Memory B cell (primary cell): ENCODE results near the gene SLC36A3.

Experiments
- ATAC-seq: fragments of 150-1000 bp; cut with Tn5 transposase; 2 replicates; pipeline ENCODE4 v1.10.0; 2021; ENCODE audit warnings: low read depth, mild to moderate bottlenecking, moderate library complexity
- DNase-seq, 2 donors: peaks; one replicate each; pipeline ENCODE4 v3.0.0; 2022; ENCODE audit warnings: low spot score in 2 of 2
- H3K27ac Mint-ChIP-seq: one replicate; pipeline ENCODE4 v1.8.0; 2022; ENCODE audit warnings: mild to moderate bottlenecking, moderate library complexity, mixed read lengths
- H3K27me3 Mint-ChIP-seq: one replicate; pipeline ENCODE4 v1.8.0; 2022; ENCODE audit warnings: mixed read lengths
- H3K36me3 Mint-ChIP-seq: one replicate; pipeline ENCODE4 v1.8.0; 2022; ENCODE audit warnings: mild to moderate bottlenecking, mixed read lengths
- H3K4me1 Mint-ChIP-seq: one replicate; pipeline ENCODE4 v1.8.0; 2022; ENCODE audit warnings: mixed read lengths
- H3K4me3 Mint-ChIP-seq: one replicate; pipeline ENCODE4 v1.8.0; 2022; ENCODE audit warnings: mild to moderate bottlenecking, moderate library complexity, mixed read lengths
- H3K9me3 Mint-ChIP-seq: one replicate; pipeline ENCODE4 v1.8.0; 2022; ENCODE audit warnings: mixed read lengths

The SLC36A3 gene

DNA sequence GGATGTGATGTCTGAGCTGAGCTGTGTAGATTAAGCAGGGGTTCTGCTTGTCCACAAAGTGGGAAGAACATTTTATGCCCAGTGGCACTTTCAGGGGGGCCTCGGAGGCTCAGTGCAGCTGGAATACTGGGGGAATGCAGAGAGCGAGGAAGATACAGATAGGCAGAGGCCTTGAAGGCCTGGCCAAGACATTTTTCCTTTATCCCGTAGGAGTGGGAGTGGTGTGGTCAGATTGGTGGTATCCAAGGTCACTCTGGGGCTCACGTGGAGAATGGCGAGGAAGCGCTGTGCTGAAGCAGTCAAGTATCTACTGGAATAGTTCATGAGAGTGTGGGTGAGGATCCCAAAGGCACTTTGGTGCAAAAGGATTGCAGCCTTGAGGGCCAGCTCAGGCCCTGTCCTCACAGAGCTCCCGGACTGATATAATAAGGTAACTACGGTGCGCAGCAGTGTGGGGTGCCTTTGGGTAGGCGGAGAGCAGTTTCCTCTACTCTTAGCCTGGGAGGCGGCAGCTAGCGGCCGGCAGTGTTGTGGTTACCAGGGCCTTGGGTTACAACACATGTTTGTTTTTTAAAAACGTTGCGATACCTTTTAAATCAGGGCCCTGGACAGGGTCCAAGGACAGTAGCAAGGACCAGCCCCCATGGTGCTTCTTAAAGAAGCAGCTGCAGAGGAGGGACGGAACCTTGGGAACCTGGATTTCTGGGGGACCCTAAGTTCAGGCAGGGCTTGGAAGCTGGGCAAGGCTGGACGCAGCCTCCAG is 68.9 kb downstream of the SLC36A3 start:
- Mint-ChIP-seq H3K27ac (peak overlapping the region; percentile 53), H3K4me1 (peaks cover 42% of the 10 kb centered on the region), H3K4me3 (peak overlapping the region; percentile 72), H3K36me3 (no peaks in the 10 kb centered on the region), H3K9me3 (no peaks in the 10 kb centered on the region), H3K27me3 (no peaks in the 10 kb centered on the region)
- DNase-seq, result no peak
- peak; percentile 49 for ATAC-seq

DNA sequence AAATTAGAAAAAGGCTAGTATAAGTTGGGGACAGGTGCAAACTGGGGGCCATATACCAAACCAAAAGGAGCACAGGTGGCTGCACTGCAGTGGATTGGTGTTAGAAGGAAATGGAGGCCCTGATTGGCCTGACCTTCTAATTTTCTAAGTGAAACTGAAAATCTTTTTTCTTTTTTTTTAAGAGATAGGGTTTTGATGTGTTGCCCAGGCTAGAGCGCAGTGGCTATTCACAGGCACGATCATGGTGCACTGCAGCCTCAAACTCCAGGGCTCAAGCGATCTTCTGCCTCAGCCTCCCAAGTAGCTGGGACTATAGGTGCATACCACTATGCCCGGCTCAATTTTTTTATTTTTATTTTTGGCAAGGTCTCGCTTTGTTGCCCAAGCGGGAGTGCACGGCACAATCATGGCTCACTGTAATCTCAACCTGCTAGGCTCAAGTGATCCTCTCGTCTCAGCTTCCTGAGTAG is 69.9 kb downstream of the SLC36A3 start:
- ATAC-seq (peak; percentile 72), DNase-seq (no peak)
- H3K4me1 Mint-ChIP-seq, result peaks cover 43% of the 10 kb centered on the region
- no peaks in the 10 kb centered on the region for H3K36me3 Mint-ChIP-seq
- peak overlapping the region; percentile 53 for H3K27ac Mint-ChIP-seq
- H3K27me3 Mint-ChIP-seq, result no peaks in the 10 kb centered on the region
- no peaks in the 10 kb centered on the region for H3K9me3 Mint-ChIP-seq
- H3K4me3 Mint-ChIP-seq, result peak overlapping the region; percentile 72

DNA sequence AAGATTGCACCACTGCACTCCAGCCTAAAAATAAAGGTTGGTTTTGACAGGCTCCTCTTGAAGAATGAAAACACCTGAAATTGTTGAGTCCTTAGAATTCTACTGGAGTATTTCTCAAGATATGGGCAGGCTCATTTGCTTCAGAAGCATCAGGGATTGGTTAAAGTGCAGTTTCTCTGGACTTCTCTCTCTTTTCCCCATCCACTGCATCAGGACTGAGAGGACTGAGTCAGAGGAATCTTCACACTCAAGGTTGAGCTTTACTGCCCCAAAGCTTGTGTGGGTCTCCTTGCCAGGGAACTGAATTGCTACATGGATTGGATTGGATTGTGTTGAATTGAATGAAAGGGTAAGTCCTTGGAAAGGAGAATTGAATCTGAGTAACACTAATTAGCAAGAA is 72.2 kb downstream of the SLC36A3 start:
- no peaks in the 10 kb centered on the region for H3K36me3 Mint-ChIP-seq
- no peak overlapping the region for H3K4me3 Mint-ChIP-seq
- H3K9me3 Mint-ChIP-seq, result no peaks in the 10 kb centered on the region
- H3K27me3 Mint-ChIP-seq, result no peaks in the 10 kb centered on the region
- H3K4me1 Mint-ChIP-seq, result peaks cover 38% of the 10 kb centered on the region
- DNase-seq (no peak), ATAC-seq (no peak)
- no peak overlapping the region for H3K27ac Mint-ChIP-seq

DNA sequence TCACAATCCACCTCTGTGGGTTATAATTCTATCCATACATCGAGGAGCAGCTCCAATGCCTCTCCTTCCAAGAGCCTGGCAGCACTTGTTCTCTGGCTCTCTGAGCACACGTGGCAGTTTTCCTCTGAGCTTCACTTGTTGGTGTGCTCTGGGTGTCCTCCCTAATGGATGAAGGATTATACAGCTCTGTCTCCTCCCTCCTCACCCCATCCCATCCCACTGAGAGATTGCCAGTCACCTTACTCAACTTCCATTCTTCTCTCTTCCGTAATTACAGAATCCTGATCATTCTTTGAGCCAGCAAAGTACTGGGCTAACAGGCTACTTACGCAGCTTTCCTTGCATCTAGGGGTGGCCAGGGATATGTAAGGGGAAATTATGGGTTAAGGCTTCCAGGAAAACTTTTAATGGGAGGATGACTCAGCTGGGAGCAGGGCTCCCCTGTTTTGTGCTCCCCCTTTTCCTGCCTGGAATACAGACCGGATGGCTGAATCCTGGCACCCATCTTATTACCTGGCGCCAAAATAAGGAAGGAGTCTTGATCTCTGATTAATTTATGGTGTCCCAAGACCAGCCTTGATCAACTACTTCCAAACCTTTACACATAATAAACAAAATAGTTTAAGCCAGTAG is 73.4 kb downstream of the SLC36A3 start:
- no peaks in the 10 kb centered on the region for H3K27me3 Mint-ChIP-seq

DNA sequence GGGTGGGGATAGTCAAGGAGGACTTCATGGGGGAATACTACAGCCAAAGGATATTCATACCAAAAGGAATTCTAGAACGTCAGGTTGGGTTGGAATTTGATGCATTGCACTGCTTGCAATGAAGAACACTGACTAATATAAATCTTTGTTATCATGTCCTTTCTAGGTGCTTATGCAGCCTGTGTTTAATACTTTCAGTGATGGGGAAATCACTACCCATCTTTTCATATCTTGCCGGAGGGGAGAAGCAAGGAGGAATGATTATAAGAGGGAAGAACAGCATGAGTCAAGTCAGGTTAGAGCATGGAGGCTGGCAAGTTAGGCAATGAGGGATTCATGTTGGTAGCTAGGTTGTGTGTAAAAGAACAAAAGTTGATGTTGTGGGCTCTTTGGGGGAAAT is 74.6 kb downstream of the SLC36A3 start:
- H3K9me3 Mint-ChIP-seq, result no peaks in the 10 kb centered on the region
- H3K4me1 Mint-ChIP-seq, result peaks cover 37% of the 10 kb centered on the region
- DNase-seq (no peak), ATAC-seq (no peak)
- no peak overlapping the region for H3K4me3 Mint-ChIP-seq
- no peaks in the 10 kb centered on the region for H3K27me3 Mint-ChIP-seq
- H3K36me3 Mint-ChIP-seq, result no peaks in the 10 kb centered on the region
- H3K27ac Mint-ChIP-seq, result no peak overlapping the region

More for the DNA sequence above, 73.4 kb downstream of the SLC36A3 start:
- Mint-ChIP-seq H3K36me3 (no peaks in the 10 kb centered on the region), H3K27ac (no peak overlapping the region), H3K9me3 (no peaks in the 10 kb centered on the region), H3K4me1 (peaks cover 39% of the 10 kb centered on the region), H3K4me3 (no peak overlapping the region)
- no peak for DNase-seq
- no peak for ATAC-seq

DNA sequence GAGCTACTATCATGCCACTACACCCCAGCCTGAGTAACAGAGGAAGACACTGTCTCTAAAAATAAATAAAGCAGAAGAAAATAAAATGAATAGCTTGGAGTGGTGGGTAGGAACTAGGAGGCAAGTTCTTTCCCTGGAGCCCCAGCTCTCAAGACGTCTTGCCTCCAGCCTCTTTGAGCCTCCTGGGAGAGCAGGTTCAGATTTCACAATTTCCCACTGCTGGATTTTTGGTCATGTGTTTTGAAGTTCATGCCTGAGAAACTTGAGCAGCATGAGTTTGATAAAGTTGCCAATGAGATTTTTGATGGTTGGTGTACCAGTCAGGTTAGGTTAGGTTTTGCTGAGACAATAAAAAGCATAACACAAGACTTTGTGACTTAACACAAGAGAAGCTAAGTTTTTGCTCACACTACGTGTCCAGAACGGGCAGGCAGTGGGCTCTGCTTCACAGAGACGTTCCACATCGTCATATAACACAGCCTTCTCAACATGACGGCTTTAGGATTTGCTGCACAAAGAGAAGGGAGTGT is 75.6 kb downstream of the SLC36A3 start:
- Mint-ChIP-seq H3K36me3 (no peaks in the 10 kb centered on the region), H3K27me3 (no peaks in the 10 kb centered on the region), H3K27ac (no peak overlapping the region), H3K4me3 (no peak overlapping the region), H3K9me3 (no peaks in the 10 kb centered on the region), H3K4me1 (peaks cover 29% of the 10 kb centered on the region)
- ATAC-seq, result no peak
- no peak for DNase-seq
